EL (cell line): ENCODE measurements around the gene KLHL30.
A peak's percentile ranks its signal among the peaks of the same experiment; 100 is the strongest.
"Not testable (repeated sequence)": the region's sequence is repeated elsewhere in the genome, so short reads cannot be mapped to it uniquely, and the experiment has no call there.

Experiments
- DNase-seq: peaks from one replicate; pipeline ENCODE4 v3.0.0-alpha.2; 2016

Gene KLHL30

GRCh38 chr2:238103465-238104225 is 34.8 kb upstream of the KLHL30 start:
- no peak for DNase-seq

- DNase-seq: no peak
These were observed 34.2 kb upstream of the KLHL30 start for GRCh38 chr2:238104226-238104690.

GRCh38 chr2:238104691-238105371 is 33.6 kb upstream of the KLHL30 start:
- no peak for DNase-seq

GRCh38 chr2:238105506-238106338 is 32.7 kb upstream of the KLHL30 start:
- DNase-seq: no peak

GRCh38 chr2:238106339-238106697 is 32.1 kb upstream of the KLHL30 start:
- DNase-seq: no peak

- peak; percentile 16 for DNase-seq
These were observed 31.6 kb upstream of the KLHL30 start for GRCh38 chr2:238106698-238107524.

GRCh38 chr2:238107525-238108422 is 30.7 kb upstream of the KLHL30 start:
- no peak for DNase-seq

- no peak for DNase-seq
These were observed 29.9 kb upstream of the KLHL30 start for GRCh38 chr2:238108423-238109183.

GRCh38 chr2:238113611-238114010 is 24.9 kb upstream of the KLHL30 start:
- no peak for DNase-seq

GRCh38 chr2:238114331-238114841 is 24.1 kb upstream of the KLHL30 start:
- no peak for DNase-seq

GRCh38 chr2:238114851-238115660 is 23.4 kb upstream of the KLHL30 start:
- no peak for DNase-seq

- not testable (repeated sequence) for DNase-seq
These were observed 22.8 kb upstream of the KLHL30 start for GRCh38 chr2:238115709-238116108.

GRCh38 chr2:238116298-238117198 is 21.9 kb upstream of the KLHL30 start:
- no peak for DNase-seq

GRCh38 chr2:238117199-238118154 is 21.0 kb upstream of the KLHL30 start:
- peak; percentile 81 for DNase-seq

GRCh38 chr2:238119756-238120462 is 18.6 kb upstream of the KLHL30 start:
- no peak for DNase-seq

- DNase-seq: peak; percentile 31
These were observed 17.8 kb upstream of the KLHL30 start for GRCh38 chr2:238120463-238121298.
